Spinal cord (tissue), 10 donors: ENCODE results near the gene CST6. TPM values are rescaled to one million over a fixed set of nuclear protein-coding genes. Genes with fewer than 3 reads are reported as not detected.

Experiments
- DNase-seq, 6 donors: peaks; one replicate each; pipeline versions ENCODE4 v3.0.0 to v3.0.0-alpha.2; 2013 to 2015; ENCODE audit warnings: low spot score in 6 of 6, low read depth in 4 of 6
- H3K27ac ChIP-seq: one replicate; pipeline ENCODE4 v1.5.1; 2013; ENCODE audit warnings: low read depth, low read length, control low read depth
- H3K27me3 ChIP-seq: one replicate; pipeline ENCODE4 v1.6.1; 2013; ENCODE audit warnings: low read length; ENCODE audit not compliant: control insufficient read depth, insufficient read depth
- H3K36me3 ChIP-seq: one replicate; pipeline ENCODE4 v1.6.1; 2013; ENCODE audit warnings: low read length; ENCODE audit not compliant: control insufficient read depth, insufficient read depth
- H3K4me1 ChIP-seq: one replicate; pipeline ENCODE4 v1.6.1; 2013; ENCODE audit warnings: low read length; ENCODE audit not compliant: control insufficient read depth, insufficient read depth
- H3K4me3 ChIP-seq: one replicate; pipeline ENCODE4 v1.5.1; 2013; ENCODE audit warnings: low read depth, low read length, control low read depth
- H3K9me3 ChIP-seq: one replicate; pipeline ENCODE4 v1.6.1; 2013; ENCODE audit warnings: low read length; ENCODE audit not compliant: control insufficient read depth, insufficient read depth
- WGBS: methylation state at CpG from one replicate; pipeline ENCODE4 v1.1.5; 2013; ENCODE audit warnings: missing lambda C conversion rate; ENCODE audit not compliant: insufficient coverage; 5-methylcytosine and 5-hydroxymethylcytosine counted together
- polyA plus RNA-seq, 2 donors: library from polyadenylated mRNA; unstranded; fragments of 120-200 nt; gene quantifications; one replicate each; pipeline ENCODE4 v1.2.1, GENCODE V29; 2013; ENCODE audit not compliant: insufficient read length in 2 of 2
- total RNA-seq, 2 donors: library from RNA; depleted of rRNA in 1 of 2; stranded (reverse); fragments of 120-200 nt in 1 of 2; fragments of >200 nt in 1 of 2; gene quantifications; one replicate each; pipeline versions ENCODE4 v1.2.3 to v1.2.4, GENCODE V29; 2013 to 2014
- donor health status: healthy.

The CST6 gene
- total and polyA plus RNA-seq, 4 donors, result 0.17 TPM; not detected in 3

DNA sequence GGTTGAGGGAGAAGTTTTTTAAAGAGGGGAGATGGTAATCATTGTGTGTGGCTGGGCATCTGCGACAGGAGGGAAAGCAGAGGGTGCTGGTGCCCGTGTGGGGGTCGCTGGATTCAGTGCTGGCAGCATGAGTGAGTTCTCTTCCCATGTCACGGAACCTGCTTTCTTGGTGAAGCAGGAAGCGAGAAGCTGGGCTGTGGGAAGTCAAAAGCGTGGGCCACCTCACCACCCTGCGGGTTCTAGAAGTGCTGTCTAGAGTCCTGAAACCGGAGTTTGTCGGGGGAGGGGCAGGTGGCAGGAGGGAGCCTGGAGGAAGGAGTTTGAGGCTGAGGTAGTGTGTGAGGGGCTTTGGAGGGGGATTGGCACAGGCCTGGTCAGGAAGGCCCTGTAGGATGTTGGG, 36.0 kb upstream of the CST6 start:
- Histone ChIP-seq H3K4me1 (no peaks in the 10 kb centered on the region), H3K9me3 (no peaks in the 10 kb centered on the region), H3K36me3 (peaks cover 81% of the 10 kb centered on the region), H3K27me3 (no peaks in the 10 kb centered on the region), H3K4me3 (no peak overlapping the region), H3K27ac (no peak overlapping the region)
- DNase-seq, result no peak
- 87% methylated on average over 8 of the region's 9 CpGs for WGBS

DNA sequence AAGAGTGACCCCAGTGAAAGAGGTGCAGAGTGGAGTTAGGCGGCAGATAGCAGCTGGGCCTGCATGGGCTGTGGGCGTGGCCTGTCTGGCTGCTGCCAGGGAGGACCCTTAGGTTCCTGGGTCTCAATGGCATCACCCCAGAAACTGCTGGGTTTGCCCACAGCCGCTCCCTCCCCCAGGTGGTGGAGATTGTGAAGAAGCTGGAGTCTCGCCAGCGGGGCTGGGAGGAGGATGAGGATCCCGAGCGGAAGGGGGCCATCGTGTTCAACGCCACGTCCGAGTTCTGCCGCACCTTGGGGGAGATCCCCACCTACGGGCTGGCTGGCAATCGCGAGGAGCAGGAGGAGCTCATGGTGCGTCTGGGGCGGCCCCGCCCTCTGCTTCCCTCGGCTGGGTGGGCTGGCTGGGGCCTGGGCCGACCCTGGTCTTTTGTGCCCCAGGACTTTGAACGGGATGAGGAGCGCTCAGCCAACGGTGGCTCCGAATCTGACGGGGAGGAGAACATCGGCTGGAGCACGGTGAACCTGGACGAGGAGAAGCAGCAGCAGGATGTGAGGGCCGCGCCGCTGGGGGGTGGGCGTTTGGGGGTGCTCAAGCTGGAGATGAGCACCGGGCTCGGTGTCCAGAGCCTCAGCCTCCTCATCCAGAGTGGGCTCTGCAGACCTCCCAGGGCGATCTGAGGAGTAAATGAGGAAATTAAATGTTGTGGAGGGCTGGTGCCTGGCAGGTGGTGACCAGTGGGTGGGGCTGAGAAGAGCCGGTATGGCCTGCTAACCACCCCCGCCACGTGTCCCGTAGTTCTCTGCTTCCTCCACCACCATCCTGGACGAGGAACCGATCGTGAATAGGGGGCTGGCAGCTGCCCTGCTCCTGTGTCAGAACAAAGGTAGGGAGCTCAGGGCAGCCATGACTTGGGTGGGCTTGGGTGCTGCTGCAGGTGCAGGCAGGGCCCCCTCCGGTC, 35.3 kb upstream of the CST6 start:
- H3K4me3 ChIP-seq, result no peak overlapping the region
- WGBS, result 89% methylated on average over 42 of the region's 43 CpGs
- DNase-seq, result no peak
- no peaks in the 10 kb centered on the region for H3K4me1 ChIP-seq
- H3K27me3 ChIP-seq, result no peaks in the 10 kb centered on the region
- peaks cover 83% of the 10 kb centered on the region for H3K36me3 ChIP-seq
- H3K9me3 ChIP-seq, result no peaks in the 10 kb centered on the region
- H3K27ac ChIP-seq, result no peak overlapping the region

DNA sequence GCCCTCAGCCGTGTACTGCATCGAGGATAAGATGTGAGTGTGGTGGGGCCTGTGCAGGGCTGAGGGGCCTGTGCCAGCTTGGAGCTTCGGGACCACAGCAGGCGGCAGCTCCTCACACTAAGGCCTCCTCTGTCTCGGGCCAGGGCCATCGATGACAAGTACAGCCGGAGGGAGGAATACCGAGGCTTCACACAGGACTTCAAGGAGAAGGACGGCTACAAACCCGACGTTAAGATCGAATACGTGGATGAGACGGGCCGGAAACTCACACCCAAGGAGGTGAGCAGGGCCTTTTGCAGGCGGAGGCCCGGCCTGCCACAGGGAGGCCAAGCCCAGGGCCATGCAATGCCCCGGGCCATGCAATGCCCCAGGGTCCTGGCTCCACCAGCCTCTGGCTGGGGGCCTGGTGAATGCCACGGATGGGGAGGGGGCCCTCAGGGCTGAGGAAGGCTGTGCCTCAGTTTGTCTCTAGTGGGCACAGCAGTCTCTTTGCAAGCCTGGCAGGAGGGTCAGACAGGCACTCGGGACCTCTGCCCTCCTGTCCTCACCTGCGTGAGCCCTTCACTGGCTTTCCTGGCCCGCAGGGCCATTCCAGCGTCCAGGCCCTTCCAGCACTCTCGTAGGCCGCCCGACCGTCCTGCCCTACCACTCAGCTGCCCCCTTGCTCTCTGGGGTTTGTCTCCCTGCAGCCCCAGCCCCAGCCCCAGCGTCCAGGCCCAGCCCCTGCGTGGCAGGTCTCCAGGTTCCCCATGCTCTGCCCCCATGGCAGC, 34.0 kb upstream of the CST6 start:
- no peak overlapping the region for H3K4me3 ChIP-seq
- H3K27ac ChIP-seq, result no peak overlapping the region
- WGBS, result 96% methylated on average over 28 of the region's 29 CpGs
- no peaks in the 10 kb centered on the region for H3K9me3 ChIP-seq
- H3K27me3 ChIP-seq, result no peaks in the 10 kb centered on the region
- H3K4me1 ChIP-seq, result no peaks in the 10 kb centered on the region
- H3K36me3 ChIP-seq, result peaks cover 84% of the 10 kb centered on the region
- DNase-seq, result no peak

DNA sequence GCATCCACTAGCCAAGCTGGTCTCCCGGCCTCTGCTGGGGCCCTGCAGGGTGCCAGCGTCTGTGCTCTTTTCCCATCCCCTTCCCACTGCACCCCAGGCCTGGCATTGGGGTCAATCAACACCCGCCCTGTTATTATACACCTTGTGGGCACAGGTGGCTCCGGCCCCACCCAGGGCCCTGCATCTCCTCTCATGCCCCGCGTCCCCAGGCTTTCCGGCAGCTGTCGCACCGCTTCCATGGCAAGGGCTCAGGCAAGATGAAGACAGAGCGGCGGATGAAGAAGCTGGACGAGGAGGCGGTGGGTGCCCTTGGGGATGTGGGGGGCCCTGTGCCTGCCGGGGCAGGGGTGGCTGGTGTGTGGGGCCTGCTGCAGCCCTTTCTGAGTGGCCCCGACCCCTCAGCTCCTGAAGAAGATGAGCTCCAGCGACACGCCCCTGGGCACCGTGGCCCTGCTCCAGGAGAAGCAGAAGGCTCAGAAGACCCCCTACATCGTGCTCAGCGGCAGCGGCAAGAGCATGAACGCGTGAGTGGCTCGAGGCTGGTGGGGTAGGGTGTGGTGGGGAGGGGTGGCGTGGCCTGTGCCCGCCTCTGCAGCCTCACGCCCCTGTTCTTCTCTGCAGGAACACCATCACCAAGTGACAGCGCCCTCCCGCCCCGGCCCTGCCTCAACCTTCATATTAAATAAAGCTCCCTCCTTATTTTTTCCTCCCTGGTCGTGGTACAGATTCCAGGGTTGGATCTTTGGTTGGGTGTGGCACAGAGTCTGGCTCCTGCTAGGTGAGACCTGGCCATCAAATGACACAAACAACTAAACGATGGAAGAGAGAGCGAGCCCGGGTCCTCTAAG, 33.2 kb upstream of the CST6 start:
- Histone ChIP-seq H3K27ac (no peak overlapping the region), H3K4me3 (no peak overlapping the region), H3K4me1 (no peaks in the 10 kb centered on the region), H3K36me3 (peaks cover 82% of the 10 kb centered on the region), H3K27me3 (no peaks in the 10 kb centered on the region), H3K9me3 (no peaks in the 10 kb centered on the region)
- DNase-seq, result no peak
- 94% methylated on average over 17 of the region's 34 CpGs for WGBS

DNA sequence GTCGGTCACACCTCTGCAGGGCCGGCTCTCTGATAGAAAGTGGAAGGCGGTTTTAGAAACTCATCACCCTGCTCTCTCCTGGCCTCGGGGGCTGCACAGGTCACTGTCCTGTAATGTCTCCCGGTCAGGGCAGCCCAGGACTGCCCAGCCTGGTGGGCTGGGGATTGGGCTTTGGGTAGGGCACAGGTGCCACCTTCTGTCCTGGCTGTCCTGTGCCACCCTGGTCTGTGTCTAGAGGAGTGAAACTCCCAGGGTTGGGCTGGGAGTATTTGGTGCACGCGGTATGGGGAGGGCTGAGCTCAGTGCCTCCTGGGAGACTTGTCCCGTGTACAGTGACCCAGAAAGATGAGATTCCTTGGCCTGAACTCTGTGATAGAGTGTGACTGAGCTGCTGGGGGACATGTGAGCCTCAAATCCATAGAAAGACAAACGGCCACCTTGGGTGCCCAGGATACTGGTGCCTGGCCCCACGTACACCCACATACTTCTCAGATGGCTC, 32.5 kb upstream of the CST6 start:
- WGBS, result 86% methylated on average over 5 of the region's 10 CpGs
- H3K4me1 ChIP-seq, result no peaks in the 10 kb centered on the region
- H3K9me3 ChIP-seq, result no peaks in the 10 kb centered on the region
- no peak overlapping the region for H3K4me3 ChIP-seq
- DNase-seq, result no peak
- peaks cover 77% of the 10 kb centered on the region for H3K36me3 ChIP-seq
- no peak overlapping the region for H3K27ac ChIP-seq
- H3K27me3 ChIP-seq, result no peaks in the 10 kb centered on the region

DNA sequence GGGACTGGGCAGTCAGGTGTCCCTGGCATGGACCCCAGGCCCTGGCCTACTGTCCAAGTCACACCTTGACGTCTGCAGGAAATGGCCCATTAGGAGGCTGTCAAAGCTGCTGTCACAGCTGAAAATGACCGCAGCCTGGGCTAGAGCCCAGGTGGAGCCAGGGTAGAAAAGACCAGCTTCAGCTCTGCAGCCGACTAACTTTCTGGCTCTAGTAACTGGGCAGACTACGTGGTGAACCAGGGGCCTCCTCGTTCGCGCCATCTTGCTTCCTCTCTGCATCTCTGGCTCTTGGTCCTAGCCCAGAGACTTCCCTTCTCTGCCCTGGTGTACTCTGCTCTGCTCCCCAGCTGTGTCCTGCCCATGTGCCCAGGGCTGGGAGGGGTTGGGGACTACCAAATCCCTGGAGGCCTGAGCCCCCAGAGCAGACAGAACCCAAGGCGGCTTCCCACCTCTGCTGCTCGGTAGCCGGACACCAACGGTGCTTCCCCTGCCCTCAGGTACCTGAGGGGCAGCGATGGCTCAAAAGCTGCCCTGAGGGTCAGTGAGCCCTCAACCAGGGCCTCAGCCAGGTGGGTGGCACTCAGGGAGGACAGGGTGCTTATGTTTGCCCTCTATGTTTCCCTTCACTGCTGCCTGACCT, 30.6 kb upstream of the CST6 start:
- Histone ChIP-seq H3K36me3 (peaks cover 59% of the 10 kb centered on the region), H3K4me1 (no peaks in the 10 kb centered on the region), H3K27ac (no peak overlapping the region), H3K4me3 (no peak overlapping the region), H3K27me3 (no peaks in the 10 kb centered on the region), H3K9me3 (no peaks in the 10 kb centered on the region)
- WGBS, result 86% methylated on average over 12 of the region's 12 CpGs
- no peak for DNase-seq

DNA sequence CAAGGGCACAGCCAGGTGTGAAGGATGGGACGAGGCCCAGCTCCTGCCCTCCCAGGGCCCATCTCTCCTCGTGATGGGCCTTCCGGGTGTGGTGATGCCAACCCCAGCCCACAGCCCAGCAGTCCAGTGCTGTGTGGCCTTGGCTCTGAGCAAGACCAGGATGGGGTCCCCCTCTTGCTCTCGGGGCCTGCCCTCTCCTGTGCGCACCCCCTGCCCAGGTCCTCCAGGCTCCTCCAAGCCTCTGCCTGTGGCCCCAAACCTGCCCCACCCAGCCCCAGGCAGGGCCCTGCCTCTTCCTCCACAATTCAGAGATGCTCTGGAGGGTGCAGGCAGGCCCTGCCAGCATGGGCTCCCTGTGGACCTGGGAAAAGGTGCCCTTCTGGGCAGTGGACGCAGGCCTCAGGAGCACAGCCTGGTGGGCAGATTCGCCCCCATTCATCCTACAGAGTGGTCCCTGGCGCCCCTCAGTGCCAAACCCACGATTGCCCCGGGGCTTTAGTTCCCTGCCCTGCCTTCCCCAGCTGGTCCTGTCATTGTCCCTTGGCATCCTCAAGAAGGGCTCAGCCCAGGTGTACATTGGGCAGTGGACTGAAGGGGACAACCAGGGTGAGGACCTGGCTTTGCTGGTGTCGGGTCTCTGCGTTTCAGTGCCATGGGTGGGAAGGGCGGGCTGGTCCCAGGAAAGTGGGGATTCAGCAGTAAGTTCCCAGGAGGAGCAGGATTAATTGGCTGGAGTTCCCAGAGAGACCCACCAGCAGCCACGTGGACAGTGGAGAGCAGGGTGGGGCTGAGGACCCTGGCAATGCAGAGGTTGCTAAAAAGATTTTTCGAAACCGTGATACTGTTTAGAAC, 29.6 kb upstream of the CST6 start:
- H3K4me1 ChIP-seq, result no peaks in the 10 kb centered on the region
- H3K4me3 ChIP-seq, result no peak overlapping the region
- no peak overlapping the region for H3K27ac ChIP-seq
- no peaks in the 10 kb centered on the region for H3K27me3 ChIP-seq
- peaks cover 49% of the 10 kb centered on the region for H3K36me3 ChIP-seq
- no peak for DNase-seq
- WGBS, result 86% methylated on average over 12 of the region's 16 CpGs
- no peaks in the 10 kb centered on the region for H3K9me3 ChIP-seq

DNA sequence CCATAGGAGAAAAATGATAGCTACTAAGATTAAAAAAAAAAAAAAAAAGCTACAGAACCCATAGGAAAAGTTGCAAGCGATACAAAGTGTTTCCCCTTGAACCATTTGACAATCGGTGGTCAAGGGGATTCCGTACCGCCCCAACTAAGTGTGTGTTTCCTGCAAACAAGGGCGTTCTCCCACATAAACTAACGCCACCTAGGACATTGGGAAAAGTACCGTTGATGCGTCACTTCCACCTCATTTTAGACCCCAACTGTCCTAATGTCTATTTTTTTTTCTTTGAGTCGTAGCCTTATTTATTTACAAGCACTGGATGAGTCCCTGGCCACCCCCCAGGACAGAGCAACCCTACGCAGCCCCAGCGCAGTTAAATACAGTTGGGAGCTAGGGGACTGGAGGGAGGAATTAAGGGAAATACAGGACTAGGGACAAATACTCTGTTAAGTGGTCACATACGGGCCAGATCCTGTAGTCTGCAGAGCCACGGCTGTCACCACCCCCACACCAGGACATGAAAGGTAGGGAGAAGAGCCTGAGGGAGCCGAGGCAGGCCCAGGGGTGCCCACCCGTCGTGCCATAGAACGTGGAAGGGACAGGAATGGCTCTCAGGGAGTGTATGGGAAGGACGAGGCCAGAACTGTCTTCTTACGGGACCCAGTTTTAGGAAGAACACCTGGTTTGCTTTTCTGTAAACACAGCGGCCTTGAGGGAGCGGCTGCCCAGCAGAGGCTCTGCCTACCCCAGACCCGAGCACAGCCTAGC, 28.8 kb upstream of the CST6 start:
- WGBS, result 79% methylated on average over 15 of the region's 22 CpGs
- H3K27me3 ChIP-seq, result no peaks in the 10 kb centered on the region
- no peak overlapping the region for H3K27ac ChIP-seq
- H3K4me1 ChIP-seq, result no peaks in the 10 kb centered on the region
- H3K36me3 ChIP-seq, result peaks cover 45% of the 10 kb centered on the region
- DNase-seq, result no peak
- no peaks in the 10 kb centered on the region for H3K9me3 ChIP-seq
- H3K4me3 ChIP-seq, result no peak overlapping the region
